Uterus (tissue), 2 donors: ENCODE results near the gene TMBIM4.

Source experiments
- CTCF ChIP-seq, 4 experiments: fragments of 200-600 bp in 2 of 4; fragments of 450-650 bp in 2 of 4; sonication (generic) in 2 of 4; IDR thresholded peaks; one replicate each; pipeline ENCODE4 v1.5.1; 2016 to 2019; ENCODE audit warnings: antibody characterized with exemption in 4 of 4, mild to moderate bottlenecking in 2 of 4, moderate library complexity in 1 of 4
- POLR2A ChIP-seq, 2 donors: fragments of 450-650 bp; IDR thresholded peaks; one replicate each; pipeline ENCODE4 v1.6.1; 2016; ENCODE audit warnings: antibody characterized with exemption in 2 of 2, mild to moderate bottlenecking in 1 of 2, moderate library complexity in 1 of 2

GRCh38 chr12:66187036-66187435 is 17.2 kb upstream of the TMBIM4 start:
- no peak for TF ChIP-seq CTCF (IDR thresholded peaks at IDR 0.05)
- TF ChIP-seq POLR2A (IDR thresholded peaks at IDR 0.05) = no peak
